ENCODE data around the gene FLT3.
A peak's percentile ranks its signal among the peaks of the same experiment; 100 is the strongest.

The FLT3 gene

DNA sequence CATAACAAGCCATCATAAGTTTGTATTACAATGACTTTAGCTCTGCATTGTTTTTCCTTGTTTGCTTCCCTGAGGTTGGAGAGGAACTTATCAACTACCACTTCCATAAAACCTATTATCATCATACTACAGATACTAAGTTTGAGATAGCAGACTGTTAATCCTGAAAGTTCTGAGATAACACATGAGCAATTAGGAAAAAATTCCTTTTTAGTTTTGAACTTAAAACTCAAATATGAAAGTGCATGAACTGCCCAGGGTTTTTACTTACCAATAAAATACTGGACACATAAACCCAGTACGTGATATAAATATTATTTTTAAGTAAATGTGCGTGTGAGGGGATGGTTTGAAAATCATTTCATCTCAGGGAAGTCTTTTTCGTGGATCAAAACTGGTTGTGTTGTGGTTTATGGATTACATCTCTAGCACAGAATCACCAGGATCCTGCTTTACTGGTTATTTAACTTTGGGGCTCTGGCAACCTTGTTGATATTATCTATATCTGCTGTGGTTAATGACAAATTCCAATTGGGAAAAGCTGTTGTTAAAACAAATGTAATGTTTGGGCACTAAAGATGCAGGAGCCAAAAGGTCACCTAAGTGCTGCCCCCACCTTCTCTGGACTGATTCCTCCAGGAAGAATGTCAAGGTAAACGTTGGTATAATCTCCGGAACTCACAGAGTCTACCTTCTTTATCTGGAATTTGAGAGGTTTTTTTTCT is 143.6 kb downstream of the FLT3 start:
- DNase-seq: no peak

DNA sequence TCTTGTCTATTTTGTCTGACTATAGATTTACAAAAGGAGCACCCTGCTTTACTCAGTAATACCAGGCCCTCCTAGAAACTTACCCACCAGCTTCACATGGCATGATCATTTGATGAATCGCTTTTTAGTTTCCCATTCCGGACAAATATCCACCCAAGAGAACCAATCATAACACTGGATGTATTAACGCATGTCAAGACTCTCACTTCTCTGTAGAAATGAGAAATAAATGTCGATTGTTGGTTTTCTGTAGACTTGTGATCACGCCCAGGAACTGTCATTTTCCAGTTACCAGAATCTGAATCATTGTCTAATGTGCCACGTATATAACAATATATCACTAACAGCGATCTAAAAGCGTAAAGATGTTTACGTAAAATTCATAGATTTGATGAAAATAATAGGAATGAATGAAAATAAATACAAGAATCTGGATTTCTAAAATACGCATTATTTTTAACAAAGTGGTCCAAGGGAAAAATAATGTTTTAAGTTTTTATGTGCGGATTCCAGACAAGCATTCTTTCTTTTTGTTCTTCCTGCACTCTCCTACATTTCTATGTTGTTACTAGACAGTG is 145.3 kb downstream of the FLT3 start:
- DNase-seq: no peak

DNA sequence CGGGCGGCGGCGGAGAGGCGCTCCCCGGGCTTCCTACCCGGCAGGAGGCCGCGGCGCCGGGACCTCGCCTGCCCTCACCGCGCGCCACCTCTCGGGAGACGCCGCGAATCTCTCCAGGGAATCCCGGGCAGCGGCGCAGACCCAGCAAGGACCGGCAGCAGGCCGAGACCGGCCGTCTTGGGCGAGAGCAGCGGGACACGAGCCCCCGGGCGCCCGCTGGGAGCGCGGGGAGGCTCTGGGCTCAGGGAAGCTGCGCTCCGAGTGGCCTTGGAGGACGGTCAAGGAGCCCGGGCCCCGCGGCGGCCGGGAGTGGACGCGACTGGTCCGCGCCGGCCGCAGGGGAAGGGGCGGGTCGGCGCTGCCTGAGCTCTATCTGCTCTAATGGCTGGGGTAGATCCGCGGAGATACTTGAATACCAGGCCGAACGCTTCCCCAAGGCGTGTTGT is 145.9 kb downstream of the FLT3 start:
- no peak for DNase-seq

DNA sequence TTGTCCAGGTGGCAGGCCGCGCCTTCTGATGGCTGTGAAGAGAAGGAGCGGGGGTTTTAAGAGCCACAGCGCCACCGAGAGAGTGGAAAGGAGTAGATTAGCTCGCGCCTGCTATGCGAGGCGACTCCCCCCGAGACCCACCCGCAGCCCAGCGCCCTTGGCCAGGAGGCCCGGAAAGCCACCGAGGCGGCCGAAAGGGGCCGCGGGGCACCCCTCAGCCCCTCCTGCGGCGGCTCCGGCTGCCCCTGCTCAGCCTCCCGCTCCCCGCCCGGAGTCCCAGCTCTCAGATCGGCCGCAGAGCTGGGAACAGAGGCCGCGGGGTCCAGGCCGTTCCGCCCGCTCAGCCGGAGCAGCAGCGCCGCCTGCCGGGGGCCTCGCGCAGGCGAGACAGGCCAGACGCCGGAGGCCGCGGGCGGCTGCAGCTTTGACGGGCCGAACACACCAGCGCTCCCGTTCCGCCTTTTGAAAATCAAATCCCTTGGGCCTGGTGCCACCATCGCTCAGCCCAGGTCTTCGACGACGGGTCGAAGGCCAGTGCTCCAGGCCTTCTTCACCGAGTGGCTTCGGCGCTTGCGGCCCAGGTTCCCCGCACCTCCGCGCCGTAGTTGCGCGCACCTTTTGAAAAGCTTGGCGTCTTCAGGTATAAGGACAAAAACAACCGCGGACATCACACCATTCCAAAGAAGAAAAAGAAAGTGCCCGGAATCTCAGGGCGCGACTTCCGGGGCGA is 146.5 kb downstream of the FLT3 start:
- peak; percentile 34 for DNase-seq
